Stimulated activated CD4-positive, alpha-beta T cell treated with anti-CD3 and anti-CD28 coated beads, Interleukin-1b, Interleukin-23, amount 100 ng/mL, for 1 hour (primary cell): ENCODE measurements around the gene CCDC68.
"Not testable (repeated sequence)": the region's sequence is repeated elsewhere in the genome, so short reads cannot be mapped to it uniquely, and the experiment has no call there.

ENCODE experiments used
- DNase-seq, 2 donors: peaks; one replicate each; pipeline ENCODE4 v3.0.0-alpha.2; 2020; ENCODE audit warnings: low read depth in 2 of 2

The CCDC68 gene

GRCh38 chr18:54958704-54959625 lies at the start of gene CCDC68:
CCDC68 (minus strand) TSS chr18:54959461; CDS start chr18:54942791, 16,670 bp downstream.
- no peak for DNase-seq

GRCh38 chr18:55007602-55008001 lies 48.3 kb upstream of the CCDC68 start:
- DNase-seq, result no peak

GRCh38 chr18:55003695-55004094 lies 44.4 kb upstream of the CCDC68 start:
- DNase-seq, result no peak

- DNase-seq, result no peak
Measured at GRCh38 chr18:55002261-55002660, 43.0 kb upstream of the CCDC68 start.

- DNase-seq, result no peak
Measured at GRCh38 chr18:55001394-55002024, 42.2 kb upstream of the CCDC68 start.

- no peak for DNase-seq
Measured at GRCh38 chr18:55000529-55000928, 41.3 kb upstream of the CCDC68 start.

GRCh38 chr18:54999016-54999415 lies 39.8 kb upstream of the CCDC68 start:
- no peak for DNase-seq

- no peak for DNase-seq
Measured at GRCh38 chr18:54995421-54996143, 36.3 kb upstream of the CCDC68 start.

GRCh38 chr18:54991981-54992380 lies 32.7 kb upstream of the CCDC68 start:
- no peak for DNase-seq

- DNase-seq, result no peak
Measured at GRCh38 chr18:54984908-54985307, 25.6 kb upstream of the CCDC68 start.

GRCh38 chr18:54983791-54984190 lies 24.5 kb upstream of the CCDC68 start:
- DNase-seq, result no peak

- DNase-seq, result no peak
Measured at GRCh38 chr18:54983041-54983686, 23.9 kb upstream of the CCDC68 start.

GRCh38 chr18:54981076-54981475 lies 21.8 kb upstream of the CCDC68 start:
- DNase-seq, result no peak

- DNase-seq, result no peak
Measured at GRCh38 chr18:54975598-54975997, 16.3 kb upstream of the CCDC68 start.

GRCh38 chr18:54973046-54973445 lies 13.8 kb upstream of the CCDC68 start:
- no peak for DNase-seq

- DNase-seq, result no peak
Measured at GRCh38 chr18:54968807-54969206, 9.5 kb upstream of the CCDC68 start.

- DNase-seq, result not testable (repeated sequence)
Measured at GRCh38 chr18:54968237-54968636, 9.0 kb upstream of the CCDC68 start.

- no peak for DNase-seq
Measured at GRCh38 chr18:54967786-54968185, 8.5 kb upstream of the CCDC68 start.

GRCh38 chr18:54964741-54965140 lies 5.5 kb upstream of the CCDC68 start:
- no peak for DNase-seq

- no peak for DNase-seq
Measured at GRCh38 chr18:54962919-54963645, 3.8 kb upstream of the CCDC68 start.

- DNase-seq, result no peak
Measured at GRCh38 chr18:54961868-54962267, 2.6 kb upstream of the CCDC68 start.
